ENCODE results near the gene BCL11A. TPM values are rescaled to one million over a fixed set of nuclear protein-coding genes. Genes with fewer than 3 reads are reported as not detected.
A peak's percentile ranks its signal among the peaks of the same experiment; 100 is the strongest.

BCL11A gene
- total RNA-seq, 1 experiment from 2014 or later = 91.4 TPM

DNA sequence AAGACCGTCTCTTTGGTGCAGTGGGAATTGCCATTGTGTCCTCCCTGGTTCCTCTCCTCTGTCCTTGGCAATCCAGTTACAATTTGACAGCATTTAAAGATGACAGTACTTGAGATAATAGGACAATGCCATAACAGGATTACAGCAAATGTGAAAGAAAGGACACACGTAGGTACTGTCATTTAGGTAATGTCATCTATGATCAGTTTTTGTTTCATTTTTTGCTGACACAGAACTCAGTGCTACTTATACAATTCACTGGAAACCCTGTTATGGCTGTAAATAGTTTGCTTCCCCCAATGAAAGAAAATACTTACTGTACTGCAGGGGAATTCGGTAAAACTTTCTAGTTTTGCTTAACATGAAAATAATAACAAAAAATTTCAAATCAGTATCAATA lies 65.2 kb downstream of the BCL11A start:
- Histone ChIP-seq H4K8ac (replicated peaks; ENCODE audit: insufficient read length, low read depth, low read length) (no peak overlapping the region), H4K91ac (ENCODE audit: insufficient read length, low read depth, low read length) (no peak overlapping the region), H3K18ac (ENCODE audit: insufficient read length, low read depth, low read length) (no peak overlapping the region), H3K27ac (ENCODE audit: insufficient read length, low read depth, low read length) (no peak overlapping the region), H3K4me2 (ENCODE audit: insufficient read depth, insufficient read length, low read length) (no peak overlapping the region), H4K20me1 (ENCODE audit: control insufficient read depth, insufficient read depth, insufficient read length) (no peaks in the 10 kb centered on the region), H3K4me1 (ENCODE audit: insufficient read depth, low read length) (peaks cover 3% of the 10 kb centered on the region), H3K4ac (ENCODE audit: low read depth, low read length) (no peak overlapping the region), H2AK5ac (ENCODE audit: insufficient read length, low read length) (no peak overlapping the region), H4K5ac (ENCODE audit: insufficient read length, low read depth, low read length) (no peak overlapping the region), H3K79me1 (ENCODE audit: insufficient read depth, low read depth, low read length, poor library complexity, severe bottlenecking) (peaks cover 11% of the 10 kb centered on the region), H2BK20ac (ENCODE audit: low read depth, low read length, poor library complexity, severe bottlenecking) (no peak overlapping the region), H3K9ac (ENCODE audit: extremely low read depth, insufficient read length, low read length) (no peak overlapping the region), H3T11ph (ENCODE audit: low read length) (no peak overlapping the region), H3K56ac (ENCODE audit: insufficient read length, low read depth, low read length) (no peak overlapping the region), H3K79me2 (ENCODE audit: insufficient read depth, low read length) (no peaks in the 10 kb centered on the region; the same call in 1 of the 2 replicates), H2BK5ac (ENCODE audit: insufficient read length, low read length) (no peak overlapping the region), H3K23ac (ENCODE audit: insufficient read length, low read depth, low read length) (no peak overlapping the region), H3K14ac (ENCODE audit: insufficient read depth, low read length) (no peak overlapping the region), H2BK120ac (ENCODE audit: low read depth, low read length, poor library complexity, severe bottlenecking) (no peak overlapping the region), H3K23me2 (ENCODE audit: insufficient read length, low read depth, low read length, poor library complexity, severe bottlenecking) (no peaks in the 10 kb centered on the region), H2AFZ (ENCODE audit: low read length) (no peak overlapping the region), H3K27me3 (ENCODE audit: insufficient read depth, low read length) (no peaks in the 10 kb centered on the region), H2BK12ac (ENCODE audit: insufficient read length, low read depth, low read length) (no peak overlapping the region), H3K9me3 (ENCODE audit: control insufficient read depth, low read depth, low read length) (no peaks in the 10 kb centered on the region), H2BK15ac (ENCODE audit: low read depth, low read length) (no peak overlapping the region)
- H3K27me3 Mint-ChIP-seq (ENCODE audit: low read depth) = no peaks in the 10 kb centered on the region
- no peaks in the 10 kb centered on the region for H3K9me3 Mint-ChIP-seq
- H3K4me3 Mint-ChIP-seq = no peak overlapping the region
- TF ChIP-seq, protein P1, sequence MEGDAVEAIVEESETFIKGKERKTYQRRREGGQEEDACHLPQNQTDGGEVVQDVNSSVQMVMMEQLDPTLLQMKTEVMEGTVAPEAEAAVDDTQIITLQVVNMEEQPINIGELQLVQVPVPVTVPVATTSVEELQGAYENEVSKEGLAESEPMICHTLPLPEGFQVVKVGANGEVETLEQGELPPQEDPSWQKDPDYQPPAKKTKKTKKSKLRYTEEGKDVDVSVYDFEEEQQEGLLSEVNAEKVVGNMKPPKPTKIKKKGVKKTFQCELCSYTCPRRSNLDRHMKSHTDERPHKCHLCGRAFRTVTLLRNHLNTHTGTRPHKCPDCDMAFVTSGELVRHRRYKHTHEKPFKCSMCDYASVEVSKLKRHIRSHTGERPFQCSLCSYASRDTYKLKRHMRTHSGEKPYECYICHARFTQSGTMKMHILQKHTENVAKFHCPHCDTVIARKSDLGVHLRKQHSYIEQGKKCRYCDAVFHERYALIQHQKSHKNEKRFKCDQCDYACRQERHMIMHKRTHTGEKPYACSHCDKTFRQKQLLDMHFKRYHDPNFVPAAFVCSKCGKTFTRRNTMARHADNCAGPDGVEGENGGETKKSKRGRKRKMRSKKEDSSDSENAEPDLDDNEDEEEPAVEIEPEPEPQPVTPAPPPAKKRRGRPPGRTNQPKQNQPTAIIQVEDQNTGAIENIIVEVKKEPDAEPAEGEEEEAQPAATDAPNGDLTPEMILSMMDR (conservative IDR thresholded peaks at IDR 0.05) = no peak
- H3K27ac Mint-ChIP-seq = peak overlapping the region in 1 of 3 experiments; percentile 37; a peak in 1 of 7 replicates
- peaks cover 53 to 59% of the 10 kb centered on the region in 2 experiments for H3K4me1 Mint-ChIP-seq
- no peak for DNase-seq
- no CpG with 5 or more reads among the region's 3 CpGs for WGBS (ENCODE audit: extremely low coverage, insufficient read length, low lambda C conversion rate)
- H3K36me3 Mint-ChIP-seq (ENCODE audit: insufficient read depth in 1 of 3, low read depth in 3 of 3) = peaks cover 5 to 39% (median 15%) of the 10 kb centered on the region in 3 experiments
